NCI-H146 treated with DMSO at 0.1 percent for 48 hours (cell line): ENCODE results near the gene JMJD4.
"Not testable (repeated sequence)": the region's sequence is repeated elsewhere in the genome, so short reads cannot be mapped to it uniquely, and the experiment has no call there.

Source experiments
- DNase-seq: peaks from one replicate; lab custom pipeline; 2025; ENCODE audit not compliant: unreplicated experiment; lab: John Stamatoyannopoulos, UW

Gene JMJD4

GRCh38 chr1:227701631-227702030, 33.5 kb downstream of the JMJD4 start:
- not testable (repeated sequence) for DNase-seq

GRCh38 chr1:227697321-227697864, 37.7 kb downstream of the JMJD4 start:
- no peak for DNase-seq

- DNase-seq = no peak
Observed at GRCh38 chr1:227685807-227686206, 49.3 kb downstream of the JMJD4 start.
